ENCODE measurements around the gene ZNF273.
"Not testable (repeated sequence)": the region's sequence is repeated elsewhere in the genome, so short reads cannot be mapped to it uniquely, and the experiment has no call there.

The ZNF273 gene

GRCh38 chr7:64877714-64878610 lies 25.1 kb upstream of the ZNF273 start:
- DNase-seq, result no peak

GRCh38 chr7:64878684-64879083 lies 24.4 kb upstream of the ZNF273 start:
- DNase-seq, result no peak

GRCh38 chr7:64879086-64879730 lies 23.9 kb upstream of the ZNF273 start:
- no peak for DNase-seq

- no peak for DNase-seq
Observed at GRCh38 chr7:64879800-64880199, 23.3 kb upstream of the ZNF273 start.

GRCh38 chr7:64880322-64881297 lies 22.5 kb upstream of the ZNF273 start:
- no peak for DNase-seq

GRCh38 chr7:64881461-64882287 lies 21.4 kb upstream of the ZNF273 start:
- DNase-seq, result no peak

- DNase-seq, result no peak
Observed at GRCh38 chr7:64882341-64883112, 20.5 kb upstream of the ZNF273 start.

- no peak for DNase-seq
Observed at GRCh38 chr7:64883113-64883905, 19.8 kb upstream of the ZNF273 start.

- DNase-seq, result no peak
Observed at GRCh38 chr7:64884085-64884912, 18.8 kb upstream of the ZNF273 start.

GRCh38 chr7:64884913-64885370 lies 18.1 kb upstream of the ZNF273 start:
- no peak for DNase-seq

- no peak for DNase-seq
Observed at GRCh38 chr7:64885520-64886240, 17.4 kb upstream of the ZNF273 start.

- no peak for DNase-seq
Observed at GRCh38 chr7:64886956-64887545, 16.0 kb upstream of the ZNF273 start.

GRCh38 chr7:64887756-64888508 lies 15.1 kb upstream of the ZNF273 start:
- no peak for DNase-seq

- no peak for DNase-seq
Observed at GRCh38 chr7:64888561-64888900, 14.5 kb upstream of the ZNF273 start.

- no peak for DNase-seq
Observed at GRCh38 chr7:64888901-64889685, 14.0 kb upstream of the ZNF273 start.

GRCh38 chr7:64889686-64890162 lies 13.3 kb upstream of the ZNF273 start:
- DNase-seq, result no peak

- not testable (repeated sequence) for DNase-seq
Observed at GRCh38 chr7:64890273-64890672, 12.8 kb upstream of the ZNF273 start.
